ENCODE measurements around the gene CRHR1. TPM values are rescaled to one million over a fixed set of nuclear protein-coding genes. Genes with fewer than 3 reads are reported as not detected.

CRHR1 gene
- total RNA-seq, 2 donors from 2014 or later: not detected

DNA sequence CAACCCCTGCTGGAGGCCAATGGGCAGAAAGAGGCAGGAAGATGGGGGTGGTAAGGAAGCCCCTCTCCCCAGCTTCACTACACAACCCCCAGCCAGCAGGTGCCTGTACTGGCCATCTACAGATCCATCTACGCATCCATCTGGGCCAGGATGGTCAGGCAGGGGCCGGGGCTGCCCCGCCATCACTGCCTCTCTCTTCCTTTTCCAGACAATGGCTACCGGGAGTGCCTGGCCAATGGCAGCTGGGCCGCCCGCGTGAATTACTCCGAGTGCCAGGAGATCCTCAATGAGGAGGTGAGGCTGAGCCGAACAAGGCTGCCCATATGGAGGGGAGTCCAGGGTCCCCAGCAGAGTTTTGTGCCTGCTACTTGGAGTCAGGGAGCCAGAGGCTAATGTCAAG is 37.0 kb downstream of the CRHR1 start:
- Histone ChIP-seq H3K4me1 (ENCODE audit: control insufficient read depth in 1 of 2, low read depth in 2 of 2) (no peaks in the 10 kb centered on the region), H3K27ac (no peak overlapping the region), H3K36me3 (no peaks in the 10 kb centered on the region), H3K4me3 (no peak overlapping the region), H3K27me3 (replicated peaks; ENCODE audit: insufficient read depth) (no peaks in the 10 kb centered on the region), H3K9me3 (no peaks in the 10 kb centered on the region)
- DNase-seq (ENCODE audit: low spot score) (no peak), ATAC-seq (ENCODE audit: insufficient number of reproducible peaks, low FRiP score, low read depth) (no peak)
- TF ChIP-seq CTCF (IDR thresholded peaks at IDR 0.05): no peak

DNA sequence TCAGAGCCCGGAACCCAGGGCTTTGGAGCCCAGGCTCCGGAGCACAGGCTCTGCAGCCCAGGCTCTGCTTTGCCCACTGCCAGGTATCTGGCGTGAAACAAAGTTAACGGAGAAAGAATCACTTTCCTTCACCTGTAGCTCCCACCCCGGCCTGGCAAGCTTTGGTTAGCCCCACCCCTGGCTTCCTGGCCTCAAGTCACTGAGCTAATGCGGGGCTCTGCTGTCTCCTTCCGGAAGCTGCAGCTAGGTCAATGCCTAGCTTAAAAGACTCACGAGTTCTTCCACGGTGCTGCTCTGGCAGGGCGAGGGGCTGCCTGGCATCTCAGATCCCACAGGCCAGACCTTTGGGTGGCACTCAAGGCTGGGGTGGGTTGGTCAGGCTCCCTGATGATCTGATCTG is 39.5 kb downstream of the CRHR1 start:
- no peak for TF ChIP-seq CTCF (IDR thresholded peaks at IDR 0.05)
- Histone ChIP-seq H3K9me3 (no peaks in the 10 kb centered on the region), H3K4me1 (ENCODE audit: control insufficient read depth in 1 of 2, low read depth in 2 of 2) (no peaks in the 10 kb centered on the region), H3K27me3 (replicated peaks; ENCODE audit: insufficient read depth) (no peaks in the 10 kb centered on the region), H3K36me3 (no peaks in the 10 kb centered on the region), H3K27ac (no peak overlapping the region), H3K4me3 (no peak overlapping the region)
- DNase-seq (ENCODE audit: low spot score) (no peak), ATAC-seq (ENCODE audit: insufficient number of reproducible peaks, low FRiP score, low read depth) (no peak)

DNA sequence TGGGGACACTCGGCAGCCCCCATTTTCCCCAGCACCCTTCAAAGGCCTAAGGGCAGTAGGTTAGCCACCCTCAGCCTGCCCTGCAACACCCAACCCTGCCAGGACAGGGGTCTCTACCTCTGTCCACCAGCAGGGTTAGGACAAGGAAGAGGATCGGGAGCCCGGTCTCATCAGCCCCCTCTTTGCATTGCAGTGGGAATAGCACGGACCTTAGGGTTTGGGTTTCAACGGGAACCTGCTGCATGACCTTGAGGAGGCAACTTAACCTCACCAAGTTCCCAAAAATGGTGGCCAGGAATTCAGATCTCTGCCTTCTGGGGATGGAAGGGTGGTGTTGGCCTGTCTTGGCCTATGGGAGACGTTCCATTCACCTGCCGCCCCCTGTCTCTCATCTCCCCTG is 40.4 kb downstream of the CRHR1 start:
- Histone ChIP-seq H3K36me3 (no peaks in the 10 kb centered on the region), H3K4me1 (ENCODE audit: control insufficient read depth in 1 of 2, low read depth in 2 of 2) (no peaks in the 10 kb centered on the region), H3K27ac (no peak overlapping the region), H3K4me3 (no peak overlapping the region), H3K9me3 (no peaks in the 10 kb centered on the region), H3K27me3 (replicated peaks; ENCODE audit: insufficient read depth) (no peaks in the 10 kb centered on the region)
- ATAC-seq (ENCODE audit: insufficient number of reproducible peaks, low FRiP score, low read depth): no peak
- no peak for DNase-seq (ENCODE audit: low spot score)
- no peak for TF ChIP-seq CTCF (IDR thresholded peaks at IDR 0.05)

DNA sequence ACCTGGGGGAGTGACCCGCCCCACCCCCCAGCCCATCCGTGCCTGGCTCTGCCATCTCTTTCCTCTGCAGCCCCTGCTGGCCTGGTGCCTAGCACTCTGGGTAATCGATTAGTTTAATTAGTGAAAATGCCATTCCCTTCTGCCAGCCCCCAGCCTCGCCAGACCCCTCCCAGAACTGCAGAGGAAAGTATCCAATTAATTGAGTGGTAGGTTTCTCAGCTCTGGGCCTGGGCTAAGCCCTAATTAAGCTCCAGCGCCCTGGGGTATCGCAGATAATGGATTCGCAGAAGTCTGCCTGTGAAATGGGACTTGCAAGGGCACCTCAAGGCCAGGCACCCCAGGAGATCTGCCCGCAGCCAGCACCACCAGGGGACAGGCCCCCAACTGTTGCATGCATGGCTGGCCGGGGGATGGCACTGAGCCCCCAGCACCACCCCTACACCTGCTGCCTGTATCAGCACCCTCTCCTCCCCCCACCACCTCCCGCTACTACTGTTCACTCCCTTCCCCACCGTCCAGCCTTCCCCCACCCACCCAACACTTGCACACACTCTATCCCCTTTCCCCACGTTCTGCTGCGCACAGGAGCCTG is 40.9 kb downstream of the CRHR1 start:
- ATAC-seq (ENCODE audit: insufficient number of reproducible peaks, low FRiP score, low read depth) (no peak), DNase-seq (ENCODE audit: low spot score) (no peak)
- Histone ChIP-seq H3K36me3 (no peaks in the 10 kb centered on the region), H3K4me1 (ENCODE audit: control insufficient read depth in 1 of 2, low read depth in 2 of 2) (no peaks in the 10 kb centered on the region), H3K27ac (no peak overlapping the region), H3K27me3 (replicated peaks; ENCODE audit: insufficient read depth) (no peaks in the 10 kb centered on the region), H3K9me3 (no peaks in the 10 kb centered on the region), H3K4me3 (no peak overlapping the region)
- TF ChIP-seq CTCF (IDR thresholded peaks at IDR 0.05): no peak

DNA sequence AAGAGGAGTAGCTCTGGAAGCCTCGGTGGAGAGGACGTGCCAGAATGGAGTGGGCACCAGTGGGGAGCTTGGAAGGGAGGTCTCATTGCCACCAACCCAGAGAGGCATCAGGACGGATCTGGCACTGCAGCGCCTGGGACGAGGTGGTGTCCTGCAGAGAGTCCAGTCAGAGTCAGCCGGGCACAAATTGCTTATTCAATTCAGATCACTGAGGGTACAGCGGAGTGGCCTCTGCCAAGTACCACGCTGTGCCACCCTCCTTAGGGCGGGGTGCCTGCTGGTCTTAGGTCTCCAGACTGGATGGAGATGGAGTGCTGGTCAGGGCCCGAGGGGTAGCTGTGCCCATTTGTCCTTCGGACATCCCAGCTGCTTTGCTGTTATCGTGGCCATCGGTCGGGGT is 41.7 kb downstream of the CRHR1 start:
- DNase-seq (ENCODE audit: low spot score) (no peak), ATAC-seq (ENCODE audit: insufficient number of reproducible peaks, low FRiP score, low read depth) (no peak)
- no peak for TF ChIP-seq CTCF (IDR thresholded peaks at IDR 0.05)

More for the DNA sequence above, 41.7 kb downstream of the CRHR1 start:
- H3K27me3 ChIP-seq (replicated peaks; ENCODE audit: insufficient read depth): no peaks in the 10 kb centered on the region
- no peak overlapping the region for H3K4me3 ChIP-seq
- no peaks in the 10 kb centered on the region for H3K4me1 ChIP-seq (ENCODE audit: control insufficient read depth in 1 of 2, low read depth in 2 of 2)
- no peaks in the 10 kb centered on the region for H3K36me3 ChIP-seq
- H3K27ac ChIP-seq: no peak overlapping the region
- no peaks in the 10 kb centered on the region for H3K9me3 ChIP-seq
